Femur (tissue), 1 donor: Measurements from ENCODE around the gene ATXN2L.
"Not testable (repeated sequence)": the region's sequence is repeated elsewhere in the genome, so short reads cannot be mapped to it uniquely, and the experiment has no call there.

Experiments used
- DNase-seq: peaks from one replicate; pipeline ENCODE4 v3.0.0-alpha.2; 2017

The ATXN2L gene

GRCh38 chr16:28838558-28838918 is 15.7 kb downstream of the ATXN2L start:
- DNase-seq = no peak

GRCh38 chr16:28839004-28839639 is 16.3 kb downstream of the ATXN2L start:
- DNase-seq = no peak

- no peak for DNase-seq
Observed at GRCh38 chr16:28839899-28840298, 17.1 kb downstream of the ATXN2L start.

GRCh38 chr16:28842696-28843095 is 19.9 kb downstream of the ATXN2L start:
- DNase-seq = no peak

- no peak for DNase-seq
Observed at GRCh38 chr16:28843766-28844165, 21.0 kb downstream of the ATXN2L start.

- no peak for DNase-seq
Observed at GRCh38 chr16:28844226-28844885, 21.6 kb downstream of the ATXN2L start.

- no peak for DNase-seq
Observed at GRCh38 chr16:28845293-28845692, 22.5 kb downstream of the ATXN2L start.

- no peak for DNase-seq
Observed at GRCh38 chr16:28845761-28846079, 22.9 kb downstream of the ATXN2L start.

GRCh38 chr16:28846080-28846932 is 23.5 kb downstream of the ATXN2L start, which contains the start of gene TUFM:
Gene TUFM (minus strand): TSS chr16:28846348. CDS start chr16:28846269, 79 bp downstream.
- DNase-seq = peak; percentile 99

- no peak for DNase-seq
Observed at GRCh38 chr16:28846933-28847273, 24.1 kb downstream of the ATXN2L start.

- DNase-seq = no peak
Observed at GRCh38 chr16:28858421-28858820, 35.6 kb downstream of the ATXN2L start.

GRCh38 chr16:28859326-28859725 is 36.5 kb downstream of the ATXN2L start:
- no peak for DNase-seq

GRCh38 chr16:28863929-28864793 is 41.4 kb downstream of the ATXN2L start:
- DNase-seq = peak; percentile 71

GRCh38 chr16:28865001-28865688 is 42.3 kb downstream of the ATXN2L start:
- no peak for DNase-seq

GRCh38 chr16:28865722-28866453 is 43.1 kb downstream of the ATXN2L start:
- DNase-seq = no peak

GRCh38 chr16:28866454-28866804 is 43.6 kb downstream of the ATXN2L start:
- no peak for DNase-seq

GRCh38 chr16:28867241-28867640 is 44.4 kb downstream of the ATXN2L start:
- DNase-seq = no peak

- DNase-seq = not testable (repeated sequence)
Observed at GRCh38 chr16:28867646-28868045, 44.8 kb downstream of the ATXN2L start.

- no peak for DNase-seq
Observed at GRCh38 chr16:28869201-28869600, 46.4 kb downstream of the ATXN2L start.

- DNase-seq = no peak
Observed at GRCh38 chr16:28872952-28873351, 50.2 kb downstream of the ATXN2L start.

- no peak for DNase-seq
Observed at GRCh38 chr16:28873543-28874201, 50.9 kb downstream of the ATXN2L start.
